Esophagus muscularis mucosa (tissue), 4 donors: ENCODE results near the gene FUT8. TPM values are rescaled to one million over a fixed set of nuclear protein-coding genes. Genes with fewer than 3 reads are reported as not detected.

ENCODE experiments used
- DNase-seq: peaks from one replicate; pipeline ENCODE4 v3.0.0-alpha.2; 2017; ENCODE audit errors: extremely low spot score
- H3K27ac ChIP-seq, 4 donors: fragments of 200-600 bp; sonication (generic); replicated peaks in 1 of 4; 1 replicate in 3 of 4; 2 replicates in 1 of 4; pipeline ENCODE4 v1.5.1; 2016 to 2019; ENCODE audit warnings: mild to moderate bottlenecking in 1 of 4
- H3K27me3 ChIP-seq, 4 donors: fragments of 200-600 bp; sonication (generic); one replicate each; pipeline versions ENCODE4 v1.5.1 to v1.6.0; 2016 to 2019
- H3K36me3 ChIP-seq, 4 donors: fragments of 200-600 bp; sonication (generic); one replicate each; pipeline ENCODE4 v1.5.1; 2016 to 2019
- H3K4me1 ChIP-seq, 4 donors: fragments of 200-600 bp; sonication (generic); one replicate each; pipeline ENCODE4 v1.5.1; 2016 to 2019
- H3K4me3 ChIP-seq, 4 donors: fragments of 200-600 bp; sonication (generic); 1 replicate in 2 of 4; 2 replicates in 2 of 4; pipeline ENCODE4 v1.5.1; 2016 to 2019; ENCODE audit warnings: mild to moderate bottlenecking in 4 of 4, moderate library complexity in 1 of 4
- H3K9me3 ChIP-seq, 4 donors: fragments of 200-600 bp; sonication (generic); 1 replicate in 3 of 4; 2 replicates in 1 of 4; pipeline ENCODE4 v1.5.1; 2016 to 2019
- CTCF ChIP-seq, 3 experiments: fragments of 200-600 bp in 2 of 3; fragments of 450-650 bp in 1 of 3; sonication (generic) in 2 of 3; IDR thresholded peaks; one replicate each; pipeline ENCODE4 v1.5.1; 2017 to 2019; ENCODE audit warnings: antibody characterized with exemption in 3 of 3, mild to moderate bottlenecking in 2 of 3, moderate library complexity in 1 of 3
- EP300 ChIP-seq: sonication (generic); formaldehyde crosslinking; IDR thresholded peaks from one replicate; pipeline ENCODE4 v1.6.1; 2017; ENCODE audit warnings: antibody characterized with exemption
- POLR2A ChIP-seq: fragments of 450-650 bp; IDR thresholded peaks from one replicate; pipeline ENCODE4 v1.6.1; 2017; ENCODE audit warnings: antibody characterized with exemption, moderate library complexity, mild to moderate bottlenecking, low read depth
- POLR2AphosphoS5 ChIP-seq, 2 donors: sonication (generic); formaldehyde crosslinking; IDR thresholded peaks; one replicate each; pipeline ENCODE4 v1.6.1; 2017; ENCODE audit warnings: antibody characterized with exemption in 2 of 2
- WGBS: methylation state at CpG from one replicate; pipeline ENCODE4 v1.1.5; 2018; 5-methylcytosine and 5-hydroxymethylcytosine counted together
- intact Hi-C: fragments of 100-400 bp; cut with DNase I; formaldehyde crosslinking; loops from one replicate; pipeline ENCODE4 v1.15.1; 2023
- total RNA-seq, 4 donors: library from RNA; depleted of rRNA; stranded (reverse); fragments of >200 nt; gene quantifications; one replicate each; pipeline versions ENCODE4 v1.1.0 to v1.2.1, GENCODE V29; 2016

Gene FUT8
- total RNA-seq, 4 donors from 2014 or later = 12.8 to 22.2 (median 20.1) TPM

- Histone ChIP-seq H3K36me3 (no peaks in the 10 kb centered on the region), H3K4me3 (no peak overlapping the region), H3K27me3 (no peaks in the 10 kb centered on the region), H3K27ac (no peak overlapping the region), H3K9me3 (no peaks in the 10 kb centered on the region), H3K4me1 (no peaks in the 10 kb centered on the region)
- 81% methylated on average over 15 of the region's 15 CpGs for WGBS
- intact Hi-C loops = no loop called here
- no peak for DNase-seq
- TF ChIP-seq POLR2AphosphoS5 (IDR thresholded peaks at IDR 0.05) (no peak), CTCF (IDR thresholded peaks at IDR 0.05) (no peak), POLR2A (no peak), EP300 (no peak)
Observed at GRCh38 chr14:65373016-65373670, 39.4 kb upstream of the FUT8 start.

DNA sequence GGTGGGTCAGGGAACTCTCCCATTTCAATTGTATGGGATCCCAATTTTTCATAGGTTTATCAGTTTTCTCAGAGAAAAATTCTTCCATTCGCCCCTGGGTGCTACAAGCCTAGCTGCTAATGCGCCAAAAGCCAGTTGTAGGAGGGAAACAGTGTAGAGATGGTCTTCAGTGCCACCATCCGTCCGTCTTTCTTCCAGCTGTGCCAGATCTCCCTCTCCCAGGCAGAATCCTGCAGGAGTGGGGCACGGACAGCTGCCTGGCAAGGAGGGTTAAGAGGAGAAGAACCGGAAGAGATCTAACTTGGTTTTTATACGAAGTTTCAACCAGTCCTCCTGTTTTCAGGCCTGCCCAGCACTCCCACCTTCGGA is 38.9 kb upstream of the FUT8 start:
- H3K36me3 ChIP-seq = no peaks in the 10 kb centered on the region
- no peak overlapping the region for H3K4me3 ChIP-seq
- WGBS = 76% methylated on average over 8 of the region's 8 CpGs
- no peak overlapping the region for H3K27ac ChIP-seq
- no peak for DNase-seq
- intact Hi-C loops = no loop called here
- H3K4me1 ChIP-seq = no peaks in the 10 kb centered on the region
- no peaks in the 10 kb centered on the region for H3K9me3 ChIP-seq
- H3K27me3 ChIP-seq = no peaks in the 10 kb centered on the region
- TF ChIP-seq EP300 = no peak
- TF ChIP-seq CTCF (IDR thresholded peaks at IDR 0.05) = peak in 1 of 3 experiments; percentile 8
- no peak for TF ChIP-seq POLR2A
- no peak for TF ChIP-seq POLR2AphosphoS5 (IDR thresholded peaks at IDR 0.05)

DNA sequence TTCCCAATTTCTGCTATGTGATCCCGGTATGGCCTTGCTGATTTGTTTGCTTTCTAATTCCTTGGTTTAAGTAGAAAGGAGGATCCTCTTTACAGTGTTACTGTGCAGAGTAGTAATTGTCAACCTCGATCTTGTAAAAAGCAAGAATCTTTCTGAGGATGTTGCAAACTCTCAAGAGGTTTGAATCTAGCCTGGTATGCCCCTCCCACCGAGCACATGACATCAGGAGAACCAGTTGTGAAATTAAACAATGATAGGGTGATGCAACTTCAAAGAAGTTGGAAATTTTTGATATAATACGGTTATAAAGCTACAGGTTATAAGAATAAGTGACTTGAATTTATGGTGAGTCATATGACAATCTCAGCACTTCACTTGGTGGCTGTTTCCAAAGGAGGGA is 35.0 kb upstream of the FUT8 start:
- 71% methylated on average over 4 of the region's 4 CpGs for WGBS
- Histone ChIP-seq H3K9me3 (peaks cover 0 to 3% (median 0%) of the 10 kb centered on the region in 4 donors), H3K36me3 (no peaks in the 10 kb centered on the region), H3K4me1 (no peaks in the 10 kb centered on the region), H3K4me3 (no peak overlapping the region), H3K27ac (no peak overlapping the region), H3K27me3 (no peaks in the 10 kb centered on the region)
- intact Hi-C loops = no loop called here
- DNase-seq = no peak
- no peak for TF ChIP-seq CTCF (IDR thresholded peaks at IDR 0.05)
- no peak for TF ChIP-seq POLR2AphosphoS5 (IDR thresholded peaks at IDR 0.05)
- TF ChIP-seq POLR2A = no peak
- TF ChIP-seq EP300 = no peak

GRCh38 chr14:65382586-65382985 is 29.9 kb upstream of the FUT8 start:
- WGBS = 90% methylated on average over 3 of the region's 3 CpGs
- no peak for DNase-seq
- Histone ChIP-seq H3K36me3 (no peaks in the 10 kb centered on the region), H3K4me1 (no peaks in the 10 kb centered on the region), H3K9me3 (peaks cover 0 to 3% (median 0%) of the 10 kb centered on the region in 4 donors), H3K27me3 (no peaks in the 10 kb centered on the region), H3K27ac (no peak overlapping the region), H3K4me3 (no peak overlapping the region)
- no peak for TF ChIP-seq POLR2AphosphoS5 (IDR thresholded peaks at IDR 0.05)
- no peak for TF ChIP-seq POLR2A
- no peak for TF ChIP-seq CTCF (IDR thresholded peaks at IDR 0.05)
- TF ChIP-seq EP300 = no peak
- intact Hi-C loops = no loop called here

DNA sequence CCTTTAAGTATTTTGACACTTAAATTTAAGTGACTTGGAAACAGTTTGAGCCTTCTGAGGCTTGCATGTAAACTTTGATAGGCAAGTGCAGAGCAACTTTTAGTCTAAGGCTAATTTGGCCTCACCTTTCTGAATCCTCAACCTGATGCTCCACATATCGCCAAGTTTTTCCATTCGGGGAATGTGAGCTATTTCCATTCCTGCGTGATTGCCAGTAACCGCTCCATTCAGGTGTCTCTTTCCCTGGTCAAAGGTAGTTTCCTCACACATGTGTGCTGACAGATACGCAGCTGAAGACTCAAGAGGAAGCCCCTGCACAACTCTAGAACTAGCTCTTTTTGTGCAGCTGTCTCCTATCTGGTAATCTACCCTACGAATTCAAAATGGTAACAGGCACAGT is 25.4 kb upstream of the FUT8 start:
- no peak for TF ChIP-seq POLR2A
- no peak for TF ChIP-seq POLR2AphosphoS5 (IDR thresholded peaks at IDR 0.05)
- no peak for TF ChIP-seq CTCF (IDR thresholded peaks at IDR 0.05)
- no peak for TF ChIP-seq EP300
- H3K27me3 ChIP-seq = no peaks in the 10 kb centered on the region
- H3K4me3 ChIP-seq = no peak overlapping the region
- H3K27ac ChIP-seq = no peak overlapping the region
- WGBS = 94% methylated on average over 5 of the region's 6 CpGs
- no peak for DNase-seq
- no peaks in the 10 kb centered on the region for H3K9me3 ChIP-seq
- no peaks in the 10 kb centered on the region for H3K36me3 ChIP-seq
- no peaks in the 10 kb centered on the region for H3K4me1 ChIP-seq
- intact Hi-C loops = no loop called here
